Fibroblast of skin of left quadriceps (primary cell): ENCODE measurements around the gene OR4D11.

Source experiments
- DNase-seq, 2 experiments: peaks; one replicate each; pipeline ENCODE4 v3.0.0-alpha.2; 2013; ENCODE audit warnings: low read depth in 2 of 2

Gene OR4D11

DNA sequence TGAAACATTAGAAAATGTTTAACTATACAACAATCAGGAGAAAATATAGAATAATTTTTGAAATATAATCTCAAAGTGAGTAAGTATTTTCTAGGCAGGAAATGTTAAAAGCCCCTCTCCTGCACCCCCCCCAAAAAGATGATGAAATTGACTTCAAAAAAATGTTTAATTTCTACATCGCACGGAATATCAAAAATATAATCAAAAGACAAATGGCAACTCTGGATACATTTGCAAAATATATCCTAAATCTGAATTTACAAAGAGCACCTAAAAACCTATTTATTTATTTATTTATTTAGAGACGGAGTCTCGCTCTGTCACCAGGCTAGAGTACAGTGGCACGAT is 44.9 kb downstream of the OR4D11 start:
- no peak for DNase-seq

DNA sequence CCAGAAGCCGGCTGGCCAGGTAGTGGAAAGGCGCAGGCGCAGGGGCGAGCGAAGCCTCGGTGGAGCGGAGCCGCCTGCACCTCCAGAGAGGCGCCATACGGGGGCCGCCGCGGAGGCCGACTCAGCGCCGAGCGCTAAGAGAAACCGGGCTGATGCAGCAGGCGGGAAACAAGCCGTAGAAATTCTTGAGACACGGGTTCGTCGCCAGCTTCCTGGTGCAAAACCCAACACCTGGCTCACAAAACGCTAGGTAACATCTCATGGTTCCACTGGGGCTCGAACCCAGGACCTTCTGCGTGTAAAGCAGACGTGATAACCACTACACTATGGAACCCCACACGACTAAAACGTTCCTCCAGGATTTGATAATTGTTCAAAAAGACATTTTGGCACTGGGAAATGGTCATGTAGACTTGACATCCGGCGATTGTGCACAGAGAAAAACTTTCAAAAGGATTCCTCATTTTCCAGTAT is 47.0 kb downstream of the OR4D11 start:
- peak; percentile 87 to 90 for DNase-seq

DNA sequence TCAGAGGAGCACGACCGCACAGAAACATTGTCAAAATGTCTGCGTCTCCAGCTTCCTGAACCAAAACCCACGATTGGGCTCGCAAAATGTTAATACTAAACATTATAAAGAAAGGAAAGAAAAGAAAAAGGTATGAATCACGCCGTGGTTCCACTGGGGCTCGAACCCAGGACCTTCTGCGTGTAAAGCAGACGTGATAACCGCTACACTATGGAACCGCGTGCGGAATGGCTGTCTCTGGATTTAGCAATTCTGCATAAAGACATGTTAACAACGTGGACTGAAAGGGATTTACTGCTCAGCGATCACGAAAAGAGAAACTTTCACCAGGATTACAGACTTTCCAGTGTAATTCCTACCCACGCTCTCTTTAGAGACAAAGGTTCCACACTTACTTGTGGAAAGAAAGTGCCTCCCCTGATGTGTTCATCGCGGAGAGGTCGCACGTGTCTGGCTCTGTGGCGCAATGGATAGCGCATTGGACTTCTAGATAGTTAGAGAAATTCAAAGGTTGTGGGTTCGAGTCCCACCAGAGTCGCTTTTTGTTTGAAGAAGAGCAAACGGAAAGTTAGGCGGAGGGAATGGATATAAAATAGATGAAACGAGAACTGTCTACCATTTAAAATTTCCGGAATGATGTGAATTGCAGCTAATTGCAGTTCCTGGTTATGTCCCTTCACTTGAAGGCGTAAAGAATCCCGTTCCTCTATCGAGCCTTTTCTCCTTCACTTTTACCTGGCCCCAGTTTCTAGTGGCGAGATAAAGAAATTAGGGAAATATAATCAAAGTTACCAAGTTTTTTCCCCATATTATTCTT is 47.7 kb downstream of the OR4D11 start:
- DNase-seq: peak; percentile 84 to 86

DNA sequence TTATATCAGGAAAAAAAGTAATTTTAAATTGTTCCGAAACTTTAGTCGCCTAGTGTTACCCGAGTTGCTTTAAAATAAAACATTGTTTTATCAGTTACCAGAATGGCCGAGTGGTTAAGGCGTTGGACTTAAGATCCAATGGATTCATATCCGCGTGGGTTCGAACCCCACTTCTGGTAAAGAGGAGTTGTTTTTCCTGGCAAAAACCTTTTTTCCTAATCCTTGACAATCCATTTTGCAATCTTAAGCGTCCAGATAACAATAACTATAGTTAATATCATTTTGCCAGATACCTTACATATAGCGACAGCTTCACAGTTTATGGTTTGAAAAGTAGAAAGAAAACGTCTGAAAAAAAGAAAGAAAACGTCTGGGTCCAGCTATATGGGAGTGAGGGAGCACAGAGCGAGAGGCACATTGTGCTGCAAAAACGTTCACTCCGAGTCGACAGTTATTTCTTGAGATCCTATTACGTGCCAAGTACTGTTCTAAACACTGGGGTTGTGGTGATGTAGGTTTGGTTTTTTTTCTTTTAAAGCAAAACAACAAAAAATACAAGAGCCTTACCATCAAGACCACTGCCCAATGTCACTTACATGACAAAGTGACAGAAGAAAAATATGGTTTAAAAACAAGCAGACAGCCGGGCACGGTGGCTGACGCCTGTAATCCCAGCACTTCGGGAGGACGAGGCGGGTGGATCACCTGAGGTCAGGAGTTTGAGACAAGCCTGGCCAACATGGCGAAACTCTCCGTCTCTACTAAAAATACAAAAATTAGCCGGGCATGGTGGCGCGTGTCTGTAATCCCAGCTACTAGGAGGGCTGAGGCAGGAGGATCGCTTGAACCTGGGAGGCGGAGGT is 48.5 kb downstream of the OR4D11 start:
- DNase-seq: peak; percentile 64 to 70

DNA sequence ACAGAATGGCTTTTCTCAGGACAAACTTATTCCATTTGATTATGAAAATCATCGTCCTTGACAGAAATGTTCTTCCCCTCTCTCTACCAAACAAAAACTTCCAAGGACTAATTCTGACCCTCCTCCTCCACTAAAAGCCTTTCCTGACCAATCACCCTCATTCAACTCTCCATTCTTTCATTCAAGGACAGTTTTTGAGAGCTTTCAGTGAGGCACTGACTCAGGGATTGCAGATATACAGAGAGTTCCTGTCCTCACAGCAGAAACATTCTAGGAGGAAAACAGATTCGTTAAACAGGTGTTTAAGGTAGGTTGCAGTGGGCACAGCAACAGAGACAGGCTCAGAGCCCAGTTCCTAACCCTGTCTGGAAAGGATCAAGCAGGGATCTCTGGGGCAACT is 49.5 kb downstream of the OR4D11 start:
- no peak for DNase-seq

DNA sequence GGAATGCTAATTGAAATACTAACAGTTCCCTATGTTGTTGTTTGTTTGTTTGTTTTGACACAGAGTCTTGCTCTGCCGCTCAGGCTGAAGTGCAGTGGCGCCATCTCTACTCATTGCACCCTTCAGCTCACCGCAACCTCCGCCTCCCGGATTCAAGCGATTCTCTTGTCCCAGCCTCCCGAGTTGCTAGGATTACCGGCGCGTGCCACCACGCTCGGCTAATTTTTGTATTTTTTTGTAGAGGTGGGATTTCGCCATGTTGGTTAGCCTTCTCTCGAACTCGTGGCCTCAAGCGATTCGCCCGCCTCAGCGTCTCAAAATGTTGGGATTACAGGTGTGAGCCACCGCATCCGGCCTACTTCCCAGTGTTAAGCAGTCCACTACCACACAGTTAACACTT is 49.9 kb downstream of the OR4D11 start:
- no peak for DNase-seq
